ENCODE results near the gene PTRH1.
A peak's percentile ranks its signal among the peaks of the same experiment; 100 is the strongest.

The PTRH1 gene

DNA sequence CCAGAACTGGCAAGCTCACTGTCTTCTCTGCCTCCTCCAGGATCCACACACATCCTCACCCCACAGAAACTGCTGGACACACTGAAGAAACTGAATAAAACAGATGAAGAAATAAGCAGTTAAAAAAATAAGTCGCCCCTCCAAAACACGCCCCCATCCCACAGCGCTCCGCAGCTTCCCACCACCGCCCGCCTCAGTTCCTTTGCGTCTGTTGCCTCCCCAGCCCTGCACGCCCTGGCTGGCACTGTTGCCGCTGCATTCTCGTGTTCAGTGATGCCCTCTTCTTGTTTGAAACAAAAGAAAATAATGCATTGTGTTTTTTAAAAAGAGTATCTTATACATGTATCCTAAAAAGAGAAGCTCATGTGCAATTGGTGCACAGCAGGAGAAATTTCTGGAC is 24.7 kb downstream of the PTRH1 start:
- H2BK5ac ChIP-seq (ENCODE audit: low read depth, low read length, poor library complexity, severe bottlenecking): no peak overlapping the region
- H2BK120ac ChIP-seq (ENCODE audit: low read depth, low read length): no peak overlapping the region
- no peak overlapping the region for H3K18ac ChIP-seq (ENCODE audit: low read depth in 1 of 2, low read length in 2 of 2)
- H3K9ac ChIP-seq (ENCODE audit: low read length): no peak overlapping the region
- H3K23ac ChIP-seq (ENCODE audit: low read length in 2 of 2): no peak overlapping the region
- no peak overlapping the region for H2AFZ ChIP-seq (ENCODE audit: low read depth, low read length)
- H3K4me1 ChIP-seq (ENCODE audit: control insufficient read depth, insufficient read depth, low read depth, low read length): no peaks in the 10 kb centered on the region
- no peak overlapping the region for H3K4me2 ChIP-seq (ENCODE audit: low read length, poor library complexity, severe bottlenecking)
- H2AK5ac ChIP-seq (ENCODE audit: low read length, severe bottlenecking): no peak overlapping the region
- H2BK12ac ChIP-seq (ENCODE audit: low read length in 2 of 2): no peak overlapping the region
- WGBS: 95% methylated on average over 10 of the region's 10 CpGs
- H3K27me3 ChIP-seq (ENCODE audit: control insufficient read depth in 1 of 2, insufficient read depth in 1 of 2, low read length in 2 of 2): no peaks in the 10 kb centered on the region
- H3K36me3 ChIP-seq (ENCODE audit: control insufficient read depth in 1 of 2, insufficient read depth in 2 of 2, low read depth in 1 of 2, low read length in 2 of 2): peaks cover 57 to 85% of the 10 kb centered on the region in 2 experiments
- no peak overlapping the region for H3K4ac ChIP-seq (ENCODE audit: low read depth in 1 of 2, low read length in 2 of 2)
- DNase-seq: no peak
- no peaks in the 10 kb centered on the region for H3K79me1 ChIP-seq (replicated peaks; ENCODE audit: low read length, poor library complexity, severe bottlenecking)
- H3K4me3 ChIP-seq (ENCODE audit: insufficient read depth in 1 of 2, low read depth in 1 of 2, low read length in 2 of 2): no peak overlapping the region
- H2BK15ac ChIP-seq (ENCODE audit: low read depth, poor library complexity, severe bottlenecking): no peak overlapping the region
- H3K14ac ChIP-seq (ENCODE audit: low read length in 2 of 2): no peak overlapping the region
- H4K8ac ChIP-seq (ENCODE audit: low read length): no peak overlapping the region
- H4K91ac ChIP-seq (ENCODE audit: low read length): no peak overlapping the region
- no peak overlapping the region for H3K27ac ChIP-seq (ENCODE audit: low read length, poor library complexity, severe bottlenecking)
- no peaks in the 10 kb centered on the region for H3K9me3 ChIP-seq (ENCODE audit: control insufficient read depth, low read length)

DNA sequence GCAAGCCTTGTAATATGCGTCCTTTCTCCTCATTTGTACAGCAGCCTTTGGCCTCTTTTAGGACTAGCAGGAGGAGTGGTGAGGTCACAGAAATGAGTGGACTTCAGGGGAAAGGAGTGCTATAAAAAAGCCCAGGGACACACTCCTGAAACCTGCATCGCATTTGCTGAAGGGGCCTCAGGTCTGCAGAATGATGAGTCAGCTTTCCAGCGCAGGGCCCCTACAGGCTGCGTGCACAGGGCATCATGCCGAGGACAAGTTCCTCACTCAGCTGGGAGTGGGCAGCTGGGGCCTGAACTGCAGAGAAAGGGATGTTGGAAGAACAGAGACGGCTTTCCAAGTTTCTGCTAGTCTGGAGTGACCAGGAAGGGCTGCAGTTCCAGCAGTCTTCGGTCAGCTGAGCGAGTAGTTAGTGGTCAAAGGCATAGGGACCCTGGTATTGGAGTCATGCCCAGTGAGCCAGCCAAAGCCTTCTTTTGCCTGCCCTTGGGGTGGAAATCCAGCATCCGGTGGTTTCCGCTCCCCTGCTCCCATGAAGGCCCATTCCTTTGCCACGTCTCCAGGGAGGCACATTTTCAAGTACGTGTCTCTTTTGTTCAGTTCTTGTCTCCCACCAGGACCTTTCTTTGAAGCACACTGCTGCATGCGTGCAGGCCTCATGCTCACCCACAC is 26.0 kb downstream of the PTRH1 start:
- 91% methylated on average over 13 of the region's 13 CpGs for WGBS
- H2AFZ ChIP-seq (ENCODE audit: low read depth, low read length): no peak overlapping the region
- no peak overlapping the region for H3K4me2 ChIP-seq (ENCODE audit: low read length, poor library complexity, severe bottlenecking)
- H3K27ac ChIP-seq (ENCODE audit: low read length, poor library complexity, severe bottlenecking): no peak overlapping the region
- H3K79me1 ChIP-seq (replicated peaks; ENCODE audit: low read length, poor library complexity, severe bottlenecking): no peaks in the 10 kb centered on the region
- H2BK12ac ChIP-seq (ENCODE audit: low read length in 2 of 2): no peak overlapping the region
- H4K91ac ChIP-seq (ENCODE audit: low read length): no peak overlapping the region
- H2BK120ac ChIP-seq (ENCODE audit: low read depth, low read length): no peak overlapping the region
- H3K4me3 ChIP-seq (ENCODE audit: insufficient read depth in 1 of 2, low read depth in 1 of 2, low read length in 2 of 2): no peak overlapping the region
- no peak overlapping the region for H2BK15ac ChIP-seq (ENCODE audit: low read depth, poor library complexity, severe bottlenecking)
- H3K9ac ChIP-seq (ENCODE audit: low read length): no peak overlapping the region
- no peak overlapping the region for H2AK5ac ChIP-seq (ENCODE audit: low read length, severe bottlenecking)
- H3K23ac ChIP-seq (ENCODE audit: low read length in 2 of 2): no peak overlapping the region
- no peak overlapping the region for H3K14ac ChIP-seq (ENCODE audit: low read length in 2 of 2)
- no peak for DNase-seq
- no peaks in the 10 kb centered on the region for H3K27me3 ChIP-seq (ENCODE audit: control insufficient read depth in 1 of 2, insufficient read depth in 1 of 2, low read length in 2 of 2)
- no peaks in the 10 kb centered on the region for H3K9me3 ChIP-seq (ENCODE audit: control insufficient read depth, low read length)
- no peak overlapping the region for H4K8ac ChIP-seq (ENCODE audit: low read length)
- H2BK5ac ChIP-seq (ENCODE audit: low read depth, low read length, poor library complexity, severe bottlenecking): no peak overlapping the region
- peaks cover 53 to 91% of the 10 kb centered on the region in 2 experiments for H3K36me3 ChIP-seq (ENCODE audit: control insufficient read depth in 1 of 2, insufficient read depth in 2 of 2, low read depth in 1 of 2, low read length in 2 of 2)
- H3K18ac ChIP-seq (ENCODE audit: low read depth in 1 of 2, low read length in 2 of 2): no peak overlapping the region
- no peak overlapping the region for H3K4ac ChIP-seq (ENCODE audit: low read depth in 1 of 2, low read length in 2 of 2)
- peaks cover 4% of the 10 kb centered on the region for H3K4me1 ChIP-seq (ENCODE audit: control insufficient read depth, insufficient read depth, low read depth, low read length)

DNA sequence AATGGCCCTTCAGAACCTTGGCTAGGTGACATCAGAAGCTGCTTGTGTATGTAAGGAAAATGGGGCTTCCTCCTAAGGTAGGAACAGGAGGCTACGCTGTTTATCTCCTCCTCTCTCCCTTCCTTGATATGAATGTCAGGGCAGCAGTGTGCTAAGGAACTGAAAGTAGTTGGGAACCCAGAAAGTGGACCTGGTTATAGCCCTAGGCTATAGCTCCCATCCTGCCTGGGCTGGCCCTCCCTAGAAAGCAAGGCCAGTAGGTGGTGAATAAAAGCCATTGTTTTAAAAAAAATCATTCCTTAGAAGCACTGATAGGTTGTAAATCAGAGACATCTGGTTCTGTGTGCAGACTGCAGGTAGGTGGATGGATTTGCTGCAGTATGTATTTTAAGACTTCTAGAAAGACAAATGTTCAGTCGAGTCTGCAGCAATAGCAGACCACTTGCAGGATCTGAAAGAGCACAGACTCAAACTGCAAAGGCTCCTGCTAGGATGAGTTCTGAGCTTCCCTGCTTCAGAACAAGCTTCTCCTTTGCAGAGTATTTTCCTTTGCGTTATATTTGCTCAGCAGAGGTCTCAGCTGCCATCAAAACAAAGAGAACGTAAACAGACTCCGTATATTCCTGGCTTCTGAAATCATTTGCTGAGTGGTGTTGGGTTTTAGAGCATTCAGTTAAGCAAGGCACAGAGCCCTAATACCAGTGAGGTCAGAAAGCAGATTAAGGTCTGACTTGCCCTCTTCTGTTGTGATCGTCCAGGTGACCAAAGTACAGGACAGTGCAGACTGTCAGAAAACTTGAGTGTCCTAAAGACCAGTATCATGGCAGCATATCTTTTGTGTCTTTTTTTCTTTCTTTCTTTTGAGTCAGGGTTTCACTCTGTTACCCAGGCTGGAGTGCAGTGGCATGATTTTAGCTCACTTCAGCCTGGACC is 28.7 kb downstream of the PTRH1 start:
- no peak overlapping the region for H3K4me3 ChIP-seq (ENCODE audit: insufficient read depth in 1 of 2, low read depth in 1 of 2, low read length in 2 of 2)
- H2BK120ac ChIP-seq (ENCODE audit: low read depth, low read length): no peak overlapping the region
- no peaks in the 10 kb centered on the region for H3K27me3 ChIP-seq (ENCODE audit: control insufficient read depth in 1 of 2, insufficient read depth in 1 of 2, low read length in 2 of 2)
- H3K18ac ChIP-seq (ENCODE audit: low read depth in 1 of 2, low read length in 2 of 2): no peak overlapping the region
- H3K9ac ChIP-seq (ENCODE audit: low read length): no peak overlapping the region
- H4K8ac ChIP-seq (ENCODE audit: low read length): no peak overlapping the region
- H3K9me3 ChIP-seq (ENCODE audit: control insufficient read depth, low read length): no peaks in the 10 kb centered on the region
- no peak overlapping the region for H4K91ac ChIP-seq (ENCODE audit: low read length)
- no peak overlapping the region for H3K4me2 ChIP-seq (ENCODE audit: low read length, poor library complexity, severe bottlenecking)
- no peak overlapping the region for H2BK5ac ChIP-seq (ENCODE audit: low read depth, low read length, poor library complexity, severe bottlenecking)
- H2BK15ac ChIP-seq (ENCODE audit: low read depth, poor library complexity, severe bottlenecking): no peak overlapping the region
- DNase-seq: no peak
- peaks cover 64 to 96% of the 10 kb centered on the region in 2 experiments for H3K36me3 ChIP-seq (ENCODE audit: control insufficient read depth in 1 of 2, insufficient read depth in 2 of 2, low read depth in 1 of 2, low read length in 2 of 2)
- 88% methylated on average over 5 of the region's 6 CpGs for WGBS
- H2AFZ ChIP-seq (ENCODE audit: low read depth, low read length): no peak overlapping the region
- H3K14ac ChIP-seq (ENCODE audit: low read length in 2 of 2): no peak overlapping the region
- H3K23ac ChIP-seq (ENCODE audit: low read length in 2 of 2): no peak overlapping the region
- H2AK5ac ChIP-seq (ENCODE audit: low read length, severe bottlenecking): no peak overlapping the region
- no peaks in the 10 kb centered on the region for H3K79me1 ChIP-seq (replicated peaks; ENCODE audit: low read length, poor library complexity, severe bottlenecking)
- no peak overlapping the region for H3K27ac ChIP-seq (ENCODE audit: low read length, poor library complexity, severe bottlenecking)
- no peak overlapping the region for H3K4ac ChIP-seq (ENCODE audit: low read depth in 1 of 2, low read length in 2 of 2)
- H2BK12ac ChIP-seq (ENCODE audit: low read length in 2 of 2): no peak overlapping the region
- peaks cover 7% of the 10 kb centered on the region for H3K4me1 ChIP-seq (ENCODE audit: control insufficient read depth, insufficient read depth, low read depth, low read length)

DNA sequence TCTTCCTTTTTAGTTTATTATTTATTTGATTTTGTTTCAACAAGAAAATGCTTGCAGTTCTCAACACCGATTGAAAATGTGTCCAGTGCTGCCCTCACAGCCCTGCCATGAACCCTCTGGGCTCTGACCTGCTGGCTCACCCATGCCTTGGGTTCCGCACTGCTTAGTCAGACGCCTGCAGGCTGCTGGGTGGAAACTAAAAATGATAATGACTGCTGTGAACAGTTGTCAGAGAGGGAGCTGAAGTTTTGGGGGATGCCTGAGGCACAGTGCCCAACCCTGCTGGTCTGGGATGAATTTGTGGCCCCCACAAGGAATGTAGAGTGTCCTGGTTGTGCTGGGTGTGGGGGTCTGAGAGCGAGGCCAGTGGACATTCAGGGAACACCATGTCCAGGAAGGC is 30.9 kb downstream of the PTRH1 start:
- no peaks in the 10 kb centered on the region for H3K27me3 ChIP-seq (ENCODE audit: control insufficient read depth in 1 of 2, insufficient read depth in 1 of 2, low read length in 2 of 2)
- peak; percentile 42 for DNase-seq
- H3K4me1 ChIP-seq (ENCODE audit: control insufficient read depth, insufficient read depth, low read depth, low read length): peaks cover 7% of the 10 kb centered on the region
- no peak overlapping the region for H2BK15ac ChIP-seq (ENCODE audit: low read depth, poor library complexity, severe bottlenecking)
- no peak overlapping the region for H2BK12ac ChIP-seq (ENCODE audit: low read length in 2 of 2)
- H2BK5ac ChIP-seq (ENCODE audit: low read depth, low read length, poor library complexity, severe bottlenecking): no peak overlapping the region
- no peak overlapping the region for H4K91ac ChIP-seq (ENCODE audit: low read length)
- H3K18ac ChIP-seq (ENCODE audit: low read depth in 1 of 2, low read length in 2 of 2): no peak overlapping the region
- H3K79me1 ChIP-seq (replicated peaks; ENCODE audit: low read length, poor library complexity, severe bottlenecking): no peaks in the 10 kb centered on the region
- H3K4me3 ChIP-seq (ENCODE audit: insufficient read depth in 1 of 2, low read depth in 1 of 2, low read length in 2 of 2): no peak overlapping the region
- H3K4ac ChIP-seq (ENCODE audit: low read depth in 1 of 2, low read length in 2 of 2): no peak overlapping the region
- no peak overlapping the region for H3K23ac ChIP-seq (ENCODE audit: low read length in 2 of 2)
- H3K9ac ChIP-seq (ENCODE audit: low read length): no peak overlapping the region
- no peak overlapping the region for H2AK5ac ChIP-seq (ENCODE audit: low read length, severe bottlenecking)
- no peak overlapping the region for H4K8ac ChIP-seq (ENCODE audit: low read length)
- H3K9me3 ChIP-seq (ENCODE audit: control insufficient read depth, low read length): no peaks in the 10 kb centered on the region
- no peak overlapping the region for H3K27ac ChIP-seq (ENCODE audit: low read length, poor library complexity, severe bottlenecking)
- WGBS: 74% methylated on average over 4 of the region's 4 CpGs
- H3K14ac ChIP-seq (ENCODE audit: low read length in 2 of 2): no peak overlapping the region
- no peak overlapping the region for H2AFZ ChIP-seq (ENCODE audit: low read depth, low read length)
- no peak overlapping the region for H2BK120ac ChIP-seq (ENCODE audit: low read depth, low read length)
- H3K36me3 ChIP-seq (ENCODE audit: control insufficient read depth in 1 of 2, insufficient read depth in 2 of 2, low read depth in 1 of 2, low read length in 2 of 2): peaks cover 65 to 96% of the 10 kb centered on the region in 2 experiments
- no peak overlapping the region for H3K4me2 ChIP-seq (ENCODE audit: low read length, poor library complexity, severe bottlenecking)

Data from mesenchymal stem cell (in vitro differentiated cells and primary cell).